ENCODE measurements around the gene SLC16A3.

The SLC16A3 gene

DNA sequence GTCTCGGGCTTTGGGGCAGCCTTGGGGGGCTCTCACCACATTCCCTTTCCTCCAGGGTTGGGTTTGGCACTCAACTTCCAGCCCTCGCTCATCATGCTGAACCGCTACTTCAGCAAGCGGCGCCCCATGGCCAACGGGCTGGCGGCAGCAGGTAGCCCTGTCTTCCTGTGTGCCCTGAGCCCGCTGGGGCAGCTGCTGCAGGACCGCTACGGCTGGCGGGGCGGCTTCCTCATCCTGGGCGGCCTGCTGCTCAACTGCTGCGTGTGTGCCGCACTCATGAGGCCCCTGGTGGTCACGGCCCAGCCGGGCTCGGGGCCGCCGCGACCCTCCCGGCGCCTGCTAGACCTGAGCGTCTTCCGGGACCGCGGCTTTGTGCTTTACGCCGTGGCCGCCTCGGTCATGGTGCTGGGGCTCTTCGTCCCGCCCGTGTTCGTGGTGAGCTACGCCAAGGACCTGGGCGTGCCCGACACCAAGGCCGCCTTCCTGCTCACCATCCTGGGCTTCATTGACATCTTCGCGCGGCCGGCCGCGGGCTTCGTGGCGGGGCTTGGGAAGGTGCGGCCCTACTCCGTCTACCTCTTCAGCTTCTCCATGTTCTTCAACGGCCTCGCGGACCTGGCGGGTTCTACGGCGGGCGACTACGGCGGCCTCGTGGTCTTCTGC, 8.4 kb downstream of the SLC16A3 start:
- DNase-seq: no peak

DNA sequence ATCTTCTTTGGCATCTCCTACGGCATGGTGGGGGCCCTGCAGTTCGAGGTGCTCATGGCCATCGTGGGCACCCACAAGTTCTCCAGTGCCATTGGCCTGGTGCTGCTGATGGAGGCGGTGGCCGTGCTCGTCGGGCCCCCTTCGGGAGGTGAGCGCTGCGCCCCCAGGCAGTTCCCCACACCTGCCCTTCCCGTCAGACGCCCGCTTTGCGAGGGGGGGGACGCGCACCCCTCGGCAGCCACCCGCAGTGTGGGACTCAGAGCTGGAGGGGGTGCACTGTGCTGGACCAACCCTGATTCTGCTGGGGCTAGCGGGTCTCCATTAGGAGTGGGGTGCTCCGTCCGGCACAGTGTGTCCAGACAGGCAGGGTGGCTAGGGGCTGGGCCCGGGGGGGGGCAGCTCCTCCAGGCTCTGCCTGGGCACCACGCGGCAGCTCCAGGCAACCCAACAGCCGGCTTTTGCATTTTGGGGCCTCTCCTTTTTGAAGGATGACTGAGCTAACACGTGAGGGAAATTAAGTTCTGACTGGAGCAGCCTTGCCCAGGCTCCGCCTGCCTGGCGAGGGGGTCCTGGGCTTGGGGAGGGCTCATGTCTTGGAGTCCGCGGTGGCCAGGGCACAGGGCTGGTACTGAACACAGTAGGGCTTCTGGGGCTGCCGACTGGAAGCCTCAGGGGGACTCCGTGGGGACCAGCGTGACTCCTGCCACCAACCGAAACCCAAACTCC, 9.1 kb downstream of the SLC16A3 start:
- no peak for DNase-seq

DNA sequence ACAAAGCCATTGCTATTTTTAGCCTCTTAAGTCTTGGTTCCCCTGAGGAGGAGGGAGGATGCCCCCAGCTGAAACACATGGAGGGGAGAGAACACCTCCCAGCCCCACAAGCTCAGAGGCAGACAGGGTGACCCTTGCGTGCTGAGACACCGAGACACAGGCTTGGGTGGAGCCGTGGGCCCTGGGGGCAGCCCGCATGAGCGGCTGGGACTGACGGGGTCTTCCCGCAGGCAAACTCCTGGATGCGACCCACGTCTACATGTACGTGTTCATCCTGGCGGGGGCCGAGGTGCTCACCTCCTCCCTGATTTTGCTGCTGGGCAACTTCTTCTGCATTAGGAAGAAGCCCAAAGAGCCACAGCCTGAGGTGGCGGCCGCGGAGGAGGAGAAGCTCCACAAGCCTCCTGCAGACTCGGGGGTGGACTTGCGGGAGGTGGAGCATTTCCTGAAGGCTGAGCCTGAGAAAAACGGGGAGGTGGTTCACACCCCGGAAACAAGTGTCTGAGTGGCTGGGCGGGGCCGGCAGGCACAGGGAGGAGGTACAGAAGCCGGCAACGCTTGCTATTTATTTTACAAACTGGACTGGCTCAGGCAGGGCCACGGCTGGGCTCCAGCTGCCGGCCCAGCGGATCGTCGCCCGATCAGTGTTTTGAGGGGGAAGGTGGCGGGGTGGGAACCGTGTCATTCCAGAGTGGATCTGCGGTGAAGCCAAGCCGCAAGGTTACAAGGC, 9.8 kb downstream of the SLC16A3 start:
- peak; percentile 87 for DNase-seq

DNA sequence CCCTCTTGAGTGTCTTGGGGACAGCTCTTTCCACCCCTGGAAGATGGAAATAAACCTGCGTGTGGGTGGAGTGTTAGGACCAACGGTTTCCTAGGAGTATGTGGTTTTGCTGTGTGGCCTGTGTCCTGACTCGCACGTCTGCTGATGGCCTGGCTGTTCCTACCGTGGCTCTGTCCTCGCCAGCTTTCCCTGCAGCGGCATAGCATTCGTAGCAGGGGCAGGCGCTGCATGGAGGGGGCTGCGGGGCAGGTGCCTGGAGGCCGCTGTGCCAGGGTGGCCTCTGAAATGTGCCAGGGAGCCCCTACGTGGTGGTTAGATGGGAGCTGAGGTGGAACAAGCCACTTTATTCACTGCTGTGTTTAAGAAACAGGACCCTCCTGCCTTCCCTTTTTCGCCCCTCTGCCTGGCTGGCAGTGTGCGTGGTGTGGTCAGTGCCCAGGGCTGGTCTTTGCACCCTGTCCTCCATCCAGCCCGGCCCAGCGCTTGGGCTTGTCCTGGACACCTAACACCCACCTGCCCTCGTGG, 10.6 kb downstream of the SLC16A3 start:
- peak; percentile 37 for DNase-seq

DNA sequence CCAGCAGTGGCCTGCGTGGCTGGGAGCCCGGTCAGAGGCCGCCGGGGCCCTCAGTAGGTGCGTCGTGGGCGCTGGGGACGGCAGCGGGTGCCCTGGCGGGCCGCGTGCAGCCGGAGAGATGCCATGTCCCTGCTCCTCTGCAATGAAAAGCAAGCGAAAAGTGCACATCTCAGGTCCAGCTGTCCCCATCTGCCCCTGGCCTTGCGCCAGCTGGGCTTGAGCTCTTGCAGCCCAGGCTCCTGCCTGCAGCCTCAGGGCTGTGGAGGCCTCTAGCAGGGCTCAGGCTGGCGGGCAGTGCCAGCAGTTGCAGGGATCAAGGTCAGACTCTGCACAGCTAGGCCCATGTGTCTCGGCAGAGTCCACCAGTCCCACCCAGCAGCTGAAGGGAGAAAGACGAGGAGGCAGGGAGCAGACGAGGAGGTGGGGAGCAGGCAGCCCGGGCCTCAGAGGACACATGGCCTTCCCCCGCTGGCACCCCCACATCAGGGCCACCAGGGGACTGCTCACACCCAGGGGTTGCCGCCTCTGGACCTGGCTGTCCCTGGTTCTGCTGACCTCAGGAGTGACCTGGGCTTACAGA, 11.2 kb downstream of the SLC16A3 start:
- DNase-seq: no peak

DNA sequence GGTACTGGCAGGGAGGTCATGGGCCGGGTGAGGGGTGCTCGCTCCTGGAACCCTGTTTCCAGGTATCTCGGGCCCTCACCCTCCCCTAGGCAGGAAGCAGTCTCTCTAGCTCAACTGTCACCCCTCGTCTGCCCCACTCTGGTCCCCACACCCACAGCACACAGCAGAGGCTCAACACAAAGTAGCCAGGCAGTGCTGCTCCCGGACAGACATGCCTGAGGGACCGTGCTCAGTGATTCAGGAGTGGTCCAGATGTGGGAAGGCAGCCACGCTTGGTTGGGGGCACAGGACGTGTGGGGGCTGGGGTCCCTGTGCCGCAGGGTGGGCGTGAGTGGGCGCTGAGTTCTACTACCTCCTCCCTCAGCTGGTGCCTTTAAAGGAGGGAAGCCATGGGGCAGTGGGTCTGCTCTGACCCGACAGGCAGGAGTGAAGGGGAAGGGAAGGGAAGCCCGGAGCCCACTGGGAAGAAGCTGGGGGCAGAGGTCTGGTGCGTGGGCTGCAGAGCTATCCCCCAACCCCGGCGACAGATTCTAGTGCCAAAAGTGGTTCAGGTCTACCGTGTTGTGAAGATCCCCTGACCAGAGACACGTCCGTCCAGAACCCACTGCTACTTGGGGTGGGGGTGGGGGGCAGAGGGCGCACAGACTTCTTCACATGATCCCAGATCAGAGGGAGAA, 11.8 kb downstream of the SLC16A3 start:
- DNase-seq: no peak

DNA sequence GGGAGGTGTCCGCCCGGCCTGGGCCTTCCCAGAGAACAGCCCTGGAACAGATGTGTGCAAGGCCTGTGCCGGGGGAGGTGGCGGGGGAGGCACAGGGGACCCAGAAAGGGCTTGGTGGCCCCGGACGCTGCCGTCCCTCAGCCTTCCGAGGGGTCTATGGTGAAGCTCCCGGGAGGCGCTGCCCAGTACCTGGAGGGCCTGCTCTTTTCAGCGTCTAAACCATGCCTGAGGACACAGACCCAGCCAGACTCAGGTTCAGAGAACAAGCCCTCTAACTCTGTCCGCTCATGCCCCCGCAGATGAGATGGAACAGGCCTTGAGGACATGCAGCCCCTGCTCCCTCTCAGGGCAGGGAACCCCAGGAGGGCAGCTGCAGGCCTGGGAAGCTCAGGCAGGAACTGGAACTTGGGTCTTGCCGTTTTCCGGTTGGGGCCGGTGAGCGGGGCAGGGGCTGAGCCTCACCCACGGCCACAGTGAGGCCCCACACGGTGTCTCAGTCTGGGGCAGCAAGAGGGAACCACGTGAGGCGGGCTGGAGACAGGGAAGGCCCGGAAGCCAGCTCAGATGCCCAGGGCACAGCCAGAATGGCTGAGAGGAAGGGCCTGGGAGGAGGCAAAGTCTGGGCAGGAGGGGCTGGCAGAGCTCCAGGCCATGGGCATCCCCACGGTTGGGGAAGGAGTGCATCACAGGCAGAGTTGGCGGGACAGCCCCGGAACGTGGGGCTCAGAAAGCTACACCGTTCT, 12.5 kb downstream of the SLC16A3 start:
- DNase-seq: peak; percentile 84

DNA sequence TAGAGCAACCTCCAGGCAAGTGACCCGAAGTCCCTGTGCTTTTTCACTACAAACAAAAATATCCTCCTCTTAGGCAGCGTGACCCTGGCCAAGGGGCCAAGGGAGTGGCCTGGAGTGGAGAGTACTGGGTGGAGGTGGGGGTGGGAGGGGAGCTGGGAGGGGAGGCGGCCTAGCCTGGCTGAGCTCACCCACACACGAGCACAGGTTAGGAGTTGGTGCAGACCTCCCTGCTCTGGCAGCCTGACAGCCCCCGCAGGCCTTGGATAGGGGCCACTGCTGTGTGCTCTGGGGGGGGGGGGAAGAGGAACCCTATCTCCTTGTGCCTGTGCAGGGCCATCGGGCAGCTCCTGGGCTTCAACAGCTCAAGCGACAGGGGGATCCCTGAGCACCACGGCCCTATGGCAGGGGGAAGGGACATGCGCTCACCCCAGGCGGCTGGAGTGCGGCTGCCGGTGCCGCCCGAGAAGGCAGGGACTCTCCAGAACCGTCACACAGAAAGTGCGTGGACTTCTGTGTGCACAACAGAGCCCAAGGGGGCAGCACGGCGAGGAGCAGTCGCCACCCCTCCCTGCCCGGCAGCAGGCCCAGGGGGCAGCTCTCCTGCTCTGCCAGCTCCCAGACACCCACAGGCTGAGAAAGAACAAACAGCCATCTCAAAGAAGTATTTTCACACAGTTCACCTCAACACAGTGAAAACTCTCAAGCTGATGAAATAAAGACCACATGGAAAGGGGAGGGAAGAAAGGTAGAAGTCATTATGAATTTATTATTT, 13.3 kb downstream of the SLC16A3 start:
- no peak for DNase-seq

DNA sequence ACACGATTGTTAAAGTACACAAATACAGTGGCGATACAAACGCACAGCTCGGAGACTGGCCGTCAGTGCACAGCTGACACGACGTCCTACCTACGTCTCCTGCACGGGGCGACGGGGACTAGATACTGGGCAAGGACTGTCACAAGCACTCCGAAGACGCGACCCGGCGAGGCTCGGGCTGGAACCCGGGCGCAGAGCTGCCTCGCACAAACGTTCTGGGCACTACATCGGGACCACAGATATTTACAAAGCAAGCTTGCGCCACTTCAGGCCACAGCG, 13.8 kb downstream of the SLC16A3 start:
- DNase-seq: no peak

DNA sequence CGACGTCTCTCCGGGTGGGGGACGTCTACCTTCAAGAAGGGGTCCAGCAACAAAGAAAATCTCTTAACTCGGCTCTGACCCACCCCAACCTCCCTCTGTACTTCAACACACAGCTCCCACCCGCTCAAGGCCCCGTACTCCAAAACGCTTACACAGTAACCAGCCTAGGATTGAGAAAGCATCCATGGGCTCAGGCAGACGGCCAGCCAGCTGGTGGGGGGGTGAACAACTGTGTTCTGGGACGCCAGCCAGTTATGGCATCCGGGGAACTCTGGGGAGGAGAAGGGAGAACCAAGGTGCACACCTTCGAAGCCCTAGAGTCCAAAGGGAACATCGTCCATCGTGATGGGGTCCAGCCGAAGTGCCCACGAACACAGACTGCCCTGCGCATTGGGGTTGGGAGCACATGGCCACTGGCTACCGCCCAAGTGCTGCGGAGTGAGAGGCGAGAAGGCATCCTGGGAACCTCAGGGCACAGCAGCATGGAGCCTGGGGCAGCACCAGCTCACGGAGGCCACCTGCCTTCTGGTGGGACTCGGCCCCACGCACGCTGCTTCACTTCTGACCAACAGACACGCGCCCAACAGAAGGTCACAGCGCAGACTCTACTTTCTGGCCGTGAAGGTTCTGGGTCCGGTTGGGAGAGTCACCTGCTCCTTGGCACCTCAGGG, 14.3 kb downstream of the SLC16A3 start:
- DNase-seq: no peak

DNA sequence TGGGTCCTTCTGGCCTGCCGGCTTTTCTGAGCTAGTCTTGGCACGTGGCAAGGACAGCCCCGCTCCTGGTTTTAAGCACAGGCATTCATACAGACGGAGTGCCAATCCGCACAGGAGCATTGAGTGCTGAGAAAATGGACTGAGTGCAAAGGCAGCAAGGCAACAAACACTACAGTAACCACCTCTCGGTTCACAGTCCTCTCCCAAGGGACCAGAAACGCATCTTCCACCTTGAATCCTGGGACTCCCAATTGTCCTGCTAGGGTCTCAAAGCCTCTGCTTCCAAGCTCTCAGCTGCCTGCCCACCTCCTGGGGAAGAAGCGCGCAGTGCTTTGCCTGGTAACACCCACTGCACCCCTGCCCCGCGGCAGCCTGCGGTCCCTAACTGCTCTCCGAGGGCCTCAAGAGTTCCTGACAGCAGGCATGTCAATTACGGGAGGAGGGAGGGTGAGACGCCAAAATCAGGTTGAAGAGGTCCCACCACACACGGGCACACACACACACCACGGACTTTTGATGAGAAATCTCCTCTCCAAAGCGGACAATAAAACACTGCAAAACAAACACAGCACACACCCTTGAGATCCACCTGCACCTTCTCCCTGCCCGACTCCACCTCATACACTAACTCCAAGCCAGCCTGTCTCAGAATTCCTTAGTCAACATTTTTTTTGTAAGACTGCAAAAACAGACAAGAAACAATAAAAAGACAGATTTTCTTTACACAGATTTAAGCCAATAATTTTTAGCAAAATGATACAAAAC, 15.0 kb downstream of the SLC16A3 start:
- DNase-seq: no peak

DNA sequence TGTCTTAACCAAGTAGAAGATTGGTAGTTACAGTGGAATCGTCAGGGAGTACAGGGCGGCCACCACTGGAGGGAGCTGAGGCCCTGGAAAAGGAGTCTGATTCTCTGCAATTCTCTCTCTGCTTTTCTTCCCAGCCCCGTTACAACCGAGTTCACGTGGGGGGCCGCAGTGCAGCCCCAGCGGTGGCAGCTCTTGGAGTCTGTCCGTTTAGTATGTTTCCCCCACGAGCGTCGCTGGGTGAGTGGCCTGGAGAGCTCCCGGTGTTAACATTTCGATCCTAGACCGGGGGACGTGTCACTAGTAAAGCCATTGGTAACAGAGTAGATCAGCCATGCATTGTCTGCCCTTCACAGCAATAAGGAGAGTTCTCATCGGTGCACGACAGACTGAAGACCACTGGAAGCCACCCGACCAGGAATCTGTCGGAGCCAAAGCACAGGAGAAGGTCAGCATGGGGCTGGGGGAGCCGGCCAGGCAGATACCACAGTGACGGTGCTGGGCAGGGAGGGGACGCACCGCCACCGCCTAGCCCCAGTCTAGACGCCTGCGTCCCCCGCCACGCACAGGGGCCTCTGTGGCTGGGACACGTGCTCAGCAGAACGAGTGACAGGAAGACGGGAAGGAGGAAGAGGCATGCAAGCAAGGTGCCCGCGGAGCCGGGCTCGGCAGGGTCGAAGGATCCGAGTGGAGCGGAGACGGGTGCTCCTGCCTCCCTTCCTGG, 15.7 kb downstream of the SLC16A3 start:
- no peak for DNase-seq

DNA sequence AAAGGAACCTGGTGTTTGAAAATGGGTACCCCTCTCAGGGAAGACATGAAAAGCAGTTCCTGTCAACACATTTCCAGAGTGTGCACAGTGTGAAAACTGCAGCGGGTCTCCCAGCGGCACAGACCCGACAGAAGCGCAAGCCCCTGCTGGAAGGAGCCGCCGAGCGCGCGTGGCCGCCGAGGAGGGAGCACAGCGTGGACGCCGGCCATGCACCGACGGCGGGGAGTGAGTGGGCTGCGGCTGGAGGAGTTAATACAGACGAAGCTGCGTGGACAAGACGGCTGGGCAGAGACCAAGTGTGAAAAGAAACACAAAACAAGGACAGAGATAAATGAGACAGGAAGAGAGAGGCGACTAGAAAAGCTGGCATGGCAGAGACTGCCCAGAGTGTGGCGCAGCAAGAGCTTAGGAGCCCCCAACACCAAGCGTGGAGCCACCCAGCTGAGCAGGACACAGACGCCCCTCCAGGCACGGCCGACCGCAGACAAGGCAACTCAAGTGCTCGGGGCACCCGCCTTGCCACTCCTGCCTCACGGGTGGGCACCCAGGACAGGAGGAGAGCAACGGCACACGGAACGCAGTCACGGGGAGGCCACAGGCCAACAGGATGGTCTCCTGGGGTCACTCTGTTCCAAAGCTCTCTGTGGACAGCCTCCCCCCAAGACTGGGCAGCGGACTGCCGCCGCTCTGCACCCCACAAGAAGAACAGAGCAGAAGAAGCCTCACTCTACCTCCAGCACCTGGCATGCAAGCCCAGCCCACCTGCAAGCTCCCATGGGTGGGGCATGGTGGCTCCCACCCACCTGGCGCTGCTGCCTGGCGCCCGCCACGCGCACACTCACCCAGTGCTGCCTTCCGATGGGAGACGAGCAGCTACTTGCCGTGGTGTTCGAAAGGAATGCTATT, 16.5 kb downstream of the SLC16A3 start:
- DNase-seq: no peak

DNA sequence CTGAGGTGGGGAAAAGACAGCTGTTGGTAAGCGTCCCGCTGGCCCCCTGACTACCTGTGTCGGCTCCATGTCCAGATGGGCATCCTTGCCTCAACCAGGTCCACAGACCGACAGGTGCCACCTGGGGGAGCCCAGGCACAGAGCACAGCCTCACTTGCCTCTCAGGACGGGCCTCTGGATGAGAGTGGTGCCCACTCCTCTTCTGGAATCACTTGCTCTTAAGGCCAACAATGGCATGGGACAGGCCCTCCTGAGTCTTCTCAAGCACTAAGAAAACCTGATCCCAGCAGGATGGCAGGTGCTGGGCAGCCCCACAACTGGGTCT, 17.2 kb downstream of the SLC16A3 start:
- no peak for DNase-seq

DNA sequence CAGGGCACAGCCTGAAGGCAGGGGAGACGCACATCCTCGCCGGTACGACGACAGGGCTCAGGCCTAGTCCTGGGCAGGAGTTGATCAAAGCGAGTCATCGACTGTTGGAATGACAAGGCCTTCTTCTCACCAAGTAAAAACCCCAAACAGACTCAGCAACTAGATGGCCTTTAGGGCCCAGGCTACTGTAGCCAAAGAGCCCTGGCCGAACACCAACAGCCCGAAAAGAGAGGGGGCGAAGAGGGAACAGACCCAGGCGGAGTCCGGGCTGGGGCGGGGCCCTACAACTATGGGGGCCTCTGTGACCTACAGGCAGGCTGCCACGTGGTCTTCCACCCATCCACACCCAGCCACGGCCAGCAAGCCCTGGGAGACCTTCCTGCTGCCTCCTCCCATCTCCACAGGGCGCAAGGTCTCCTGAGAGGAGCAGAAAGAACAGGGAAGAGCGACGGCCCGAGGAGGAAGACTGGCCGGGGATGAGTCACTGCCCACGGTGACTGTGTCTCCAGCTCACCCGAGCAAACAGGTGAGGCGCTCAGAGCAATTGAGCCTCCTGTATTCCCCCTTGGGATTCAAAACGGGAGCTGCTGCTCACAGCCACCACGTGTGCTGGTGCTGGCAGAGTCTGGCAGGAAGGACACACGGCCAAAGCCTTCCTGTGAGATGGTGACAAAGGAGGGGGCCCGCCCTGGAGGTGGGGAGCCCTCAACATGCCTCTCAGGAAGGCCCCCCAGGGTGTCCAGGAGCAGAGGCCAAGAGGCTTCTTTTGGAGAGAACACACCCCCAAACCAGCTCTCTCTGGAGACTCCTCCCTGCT, 17.7 kb downstream of the SLC16A3 start:
- peak; percentile 49 for DNase-seq

DNA sequence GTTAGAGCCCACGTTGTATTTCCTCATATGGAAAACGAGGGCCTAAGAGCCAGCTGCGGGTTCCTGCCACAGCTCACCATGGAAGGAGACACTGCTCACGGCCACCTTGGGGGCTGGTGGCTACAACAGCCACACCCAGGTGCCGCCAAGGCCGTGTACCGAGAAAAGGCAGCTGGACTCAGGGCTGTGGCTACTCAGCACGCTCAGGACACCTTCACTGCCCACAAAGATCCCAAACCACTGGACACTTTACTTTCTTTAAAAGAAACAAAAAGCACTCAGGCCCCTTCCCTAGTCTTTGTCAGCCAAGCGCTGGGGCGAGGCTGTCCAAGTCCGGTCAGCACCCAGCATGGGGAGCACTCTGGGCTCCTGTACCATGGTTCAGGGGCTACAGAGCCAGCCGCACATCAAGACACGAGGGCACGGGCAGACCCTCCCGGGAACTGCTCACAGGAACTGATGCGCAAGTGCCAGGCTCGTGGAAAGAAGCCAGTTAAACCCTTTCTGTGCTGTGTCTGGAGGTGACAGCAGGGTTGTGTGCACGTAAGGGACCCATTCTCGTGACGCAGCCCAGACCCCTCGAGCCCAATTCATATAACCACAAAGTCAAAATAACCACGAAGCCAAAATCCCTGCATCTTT, 18.5 kb downstream of the SLC16A3 start:
- no peak for DNase-seq

Data from GF-D8 (cell line).